OCI-LY7 (cell line): ENCODE measurements around the gene CPA2.

ENCODE experiments used
- EZH2phosphoT487 ChIP-seq: fragments of 200-600 bp; sonication (generic); IDR thresholded peaks from 2 replicates; pipeline ENCODE4 v1.6.1; 2018; ENCODE audit warnings: low read depth, borderline replicate concordance, mild to moderate bottlenecking, mixed run types, antibody characterized with exemption, low read length, moderate library complexity, mixed read lengths
- TF ChIP-seq, protein P1 (sequence below): fragments of 200-600 bp; sonication (generic); conservative IDR thresholded peaks from 2 replicates; pipeline ENCODE4 v1.5.1; 2014; ENCODE audit warnings: mild to moderate bottlenecking, antibody characterized with exemption, low read length, moderate library complexity, mixed read lengths

- TF ChIP-seq, protein P1, sequence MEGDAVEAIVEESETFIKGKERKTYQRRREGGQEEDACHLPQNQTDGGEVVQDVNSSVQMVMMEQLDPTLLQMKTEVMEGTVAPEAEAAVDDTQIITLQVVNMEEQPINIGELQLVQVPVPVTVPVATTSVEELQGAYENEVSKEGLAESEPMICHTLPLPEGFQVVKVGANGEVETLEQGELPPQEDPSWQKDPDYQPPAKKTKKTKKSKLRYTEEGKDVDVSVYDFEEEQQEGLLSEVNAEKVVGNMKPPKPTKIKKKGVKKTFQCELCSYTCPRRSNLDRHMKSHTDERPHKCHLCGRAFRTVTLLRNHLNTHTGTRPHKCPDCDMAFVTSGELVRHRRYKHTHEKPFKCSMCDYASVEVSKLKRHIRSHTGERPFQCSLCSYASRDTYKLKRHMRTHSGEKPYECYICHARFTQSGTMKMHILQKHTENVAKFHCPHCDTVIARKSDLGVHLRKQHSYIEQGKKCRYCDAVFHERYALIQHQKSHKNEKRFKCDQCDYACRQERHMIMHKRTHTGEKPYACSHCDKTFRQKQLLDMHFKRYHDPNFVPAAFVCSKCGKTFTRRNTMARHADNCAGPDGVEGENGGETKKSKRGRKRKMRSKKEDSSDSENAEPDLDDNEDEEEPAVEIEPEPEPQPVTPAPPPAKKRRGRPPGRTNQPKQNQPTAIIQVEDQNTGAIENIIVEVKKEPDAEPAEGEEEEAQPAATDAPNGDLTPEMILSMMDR, result no peak
- no peak for TF ChIP-seq EZH2phosphoT487
Measured at GRCh38 chr7:130256704-130257103, 10.0 kb upstream of the CPA2 start.
